Mesenchymal stem cell (in vitro differentiated cells and primary cell): Measurements from ENCODE around the gene ZBTB45.

Experiments used
- DNase-seq: peaks from one replicate; pipeline ENCODE4 v3.0.0-alpha.2; 2013
- H2AFZ ChIP-seq: one replicate; pipeline ENCODE4 v1.6.1; 2013; ENCODE audit warnings: low read depth, mild to moderate bottlenecking, control low read depth, inconsistent platforms, low read length, moderate library complexity
- H2AK5ac ChIP-seq: 2 replicates; pipeline ENCODE4 v1.6.1; 2013; ENCODE audit warnings: low read length, moderate library complexity, mild to moderate bottlenecking, inconsistent platforms; ENCODE audit not compliant: severe bottlenecking
- H2BK120ac ChIP-seq: one replicate; pipeline ENCODE4 v1.6.1; 2013; ENCODE audit warnings: low read depth, mild to moderate bottlenecking, inconsistent platforms, low read length, moderate library complexity
- H2BK12ac ChIP-seq, 2 experiments: one replicate each; pipeline ENCODE4 v1.6.1; 2013; ENCODE audit warnings: inconsistent platforms in 2 of 2, low read length in 2 of 2, mild to moderate bottlenecking in 2 of 2, moderate library complexity in 2 of 2, control low read depth in 1 of 2
- H2BK15ac ChIP-seq: one replicate; pipeline ENCODE4 v1.6.1; 2013; ENCODE audit warnings: mild to moderate bottlenecking, low read depth, inconsistent platforms; ENCODE audit not compliant: poor library complexity, severe bottlenecking
- H2BK5ac ChIP-seq: 2 replicates; pipeline ENCODE4 v1.6.1; 2013; ENCODE audit warnings: low read depth, mild to moderate bottlenecking, low read length, control low read depth, inconsistent platforms; ENCODE audit not compliant: poor library complexity, severe bottlenecking
- H3K14ac ChIP-seq, 2 experiments: one replicate each; pipeline ENCODE4 v1.6.1; 2013; ENCODE audit warnings: inconsistent platforms in 2 of 2, low read length in 2 of 2, control low read depth in 1 of 2, mild to moderate bottlenecking in 1 of 2, moderate library complexity in 1 of 2
- H3K18ac ChIP-seq, 2 experiments: one replicate each; pipeline ENCODE4 v1.6.1; 2013; ENCODE audit warnings: inconsistent platforms in 2 of 2, low read length in 2 of 2, control low read depth in 1 of 2, low read depth in 1 of 2, mild to moderate bottlenecking in 1 of 2
- H3K23ac ChIP-seq, 2 experiments: one replicate each; pipeline ENCODE4 v1.6.1; 2013; ENCODE audit warnings: inconsistent platforms in 2 of 2, low read length in 2 of 2, mild to moderate bottlenecking in 2 of 2, moderate library complexity in 2 of 2, control low read depth in 1 of 2
- H3K27ac ChIP-seq: 2 replicates; pipeline ENCODE4 v1.5.1; 2013; ENCODE audit warnings: mild to moderate bottlenecking, moderate library complexity, low read length, control low read depth, inconsistent platforms; ENCODE audit not compliant: poor library complexity, severe bottlenecking
- H3K27me3 ChIP-seq, 2 experiments: 2 replicates each; pipeline versions ENCODE4 v1.6.1 to v1.7.0; 2013; ENCODE audit warnings: low read length in 2 of 2, mild to moderate bottlenecking in 2 of 2, moderate library complexity in 2 of 2, control low read depth in 1 of 2, inconsistent platforms in 1 of 2; ENCODE audit not compliant: control insufficient read depth in 1 of 2, insufficient read depth in 1 of 2
- H3K36me3 ChIP-seq, 2 experiments: 2 replicates each; pipeline versions ENCODE4 v1.6.1 to v1.7.0; 2013; ENCODE audit warnings: low read length in 2 of 2, control low read depth in 1 of 2, inconsistent platforms in 1 of 2, low read depth in 1 of 2, mild to moderate bottlenecking in 1 of 2; ENCODE audit not compliant: insufficient read depth in 2 of 2, control insufficient read depth in 1 of 2
- H3K4ac ChIP-seq, 2 experiments: one replicate each; pipeline ENCODE4 v1.6.1; 2013; ENCODE audit warnings: inconsistent platforms in 2 of 2, low read length in 2 of 2, mild to moderate bottlenecking in 2 of 2, moderate library complexity in 2 of 2, control low read depth in 1 of 2, low read depth in 1 of 2
- H3K4me1 ChIP-seq: 2 replicates; pipeline ENCODE4 v1.6.1; 2013; ENCODE audit warnings: low read depth, low read length, control low read depth; ENCODE audit not compliant: control insufficient read depth, insufficient read depth
- H3K4me2 ChIP-seq: 2 replicates; pipeline ENCODE4 v1.6.1; 2013; ENCODE audit warnings: low read length, mild to moderate bottlenecking, inconsistent platforms; ENCODE audit not compliant: poor library complexity, severe bottlenecking
- H3K4me3 ChIP-seq, 2 experiments: 2 replicates each; pipeline versions ENCODE4 v1.5.1 to v1.7.0; 2013; ENCODE audit warnings: low read length in 2 of 2, mild to moderate bottlenecking in 2 of 2, control low read depth in 1 of 2, low read depth in 1 of 2; ENCODE audit not compliant: insufficient read depth in 1 of 2
- H3K79me1 ChIP-seq: replicated peaks from 2 replicates; pipeline ENCODE4 v1.6.1; 2013; ENCODE audit warnings: mild to moderate bottlenecking, control low read depth, low read length, inconsistent platforms; ENCODE audit not compliant: poor library complexity, severe bottlenecking
- H3K9ac ChIP-seq: 2 replicates; pipeline ENCODE4 v1.7.0; 2013; ENCODE audit warnings: mild to moderate bottlenecking, low read length, moderate library complexity
- H3K9me3 ChIP-seq: 2 replicates; pipeline ENCODE4 v1.7.0; 2013; ENCODE audit warnings: mild to moderate bottlenecking, low read length; ENCODE audit not compliant: control insufficient read depth
- H4K8ac ChIP-seq: one replicate; pipeline ENCODE4 v1.6.1; 2013; ENCODE audit warnings: inconsistent platforms, mild to moderate bottlenecking, low read length, moderate library complexity
- H4K91ac ChIP-seq: one replicate; pipeline ENCODE4 v1.6.1; 2013; ENCODE audit warnings: mild to moderate bottlenecking, low read length, inconsistent platforms
- WGBS: methylation state at CpG from one replicate; pipeline ENCODE4 v1.1.7; 2013; ENCODE audit warnings: mixed read lengths; 5-methylcytosine and 5-hydroxymethylcytosine counted together

Gene ZBTB45

GRCh38 chr19:58531034-58531840 lies 11.6 kb upstream of the ZBTB45 start:
- Histone ChIP-seq H3K27me3 (peaks cover 13 to 34% of the 10 kb centered on the region in 2 experiments), H3K18ac (no peak overlapping the region), H2BK5ac (no peak overlapping the region), H2AFZ (no peak overlapping the region), H3K9me3 (no peaks in the 10 kb centered on the region), H3K36me3 (no peaks in the 10 kb centered on the region), H2BK120ac (no peak overlapping the region), H3K79me1 (no peaks in the 10 kb centered on the region), H4K91ac (no peak overlapping the region), H3K23ac (no peak overlapping the region), H2BK12ac (no peak overlapping the region), H4K8ac (no peak overlapping the region), H3K4me3 (no peak overlapping the region), H3K4ac (no peak overlapping the region), H2BK15ac (no peak overlapping the region), H3K14ac (no peak overlapping the region), H3K4me1 (no peaks in the 10 kb centered on the region), H3K27ac (no peak overlapping the region), H2AK5ac (no peak overlapping the region), H3K9ac (no peak overlapping the region), H3K4me2 (no peak overlapping the region)
- WGBS, result 85% methylated on average over 7 of the region's 10 CpGs
- no peak for DNase-seq

DNA sequence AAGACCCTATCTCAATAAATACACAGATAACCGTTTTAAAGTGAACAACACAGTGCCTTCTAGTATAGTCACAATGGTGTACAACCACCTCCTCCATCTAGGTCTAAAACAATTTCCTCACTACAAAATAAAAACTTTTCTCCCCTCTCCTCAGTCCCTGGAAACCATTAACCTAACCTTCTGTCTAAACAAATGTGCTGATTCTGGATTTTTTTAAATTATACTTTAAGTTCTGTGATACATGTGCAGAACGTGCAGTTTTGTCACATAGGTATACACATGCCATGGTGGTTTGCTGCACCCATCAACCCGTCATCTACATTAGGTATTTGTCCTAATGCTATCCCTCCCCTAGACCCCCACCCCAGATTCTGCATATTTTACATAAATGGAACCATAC lies 9.8 kb upstream of the ZBTB45 start:
- H3K4me2 ChIP-seq, result no peak overlapping the region
- whole genome bisulfite sequencing, result 85% methylated on average over 3 of the region's 3 CpGs

GRCh38 chr19:58522709-58523108 lies 3.1 kb upstream of the ZBTB45 start:
- Histone ChIP-seq H3K23ac (no peak overlapping the region), H2AK5ac (no peak overlapping the region), H3K36me3 (no peaks in the 10 kb centered on the region), H4K91ac (no peak overlapping the region), H3K4me2 (no peak overlapping the region), H3K4me3 (no peak overlapping the region), H2BK12ac (no peak overlapping the region), H3K4me1 (peaks cover 12% of the 10 kb centered on the region), H3K27ac (no peak overlapping the region), H3K27me3 (no peaks in the 10 kb centered on the region), H3K9me3 (no peaks in the 10 kb centered on the region), H2BK120ac (no peak overlapping the region), H4K8ac (no peak overlapping the region), H3K4ac (no peak overlapping the region), H2BK15ac (no peak overlapping the region), H2AFZ (no peak overlapping the region), H2BK5ac (no peak overlapping the region), H3K18ac (no peak overlapping the region), H3K14ac (no peak overlapping the region), H3K79me1 (peaks cover 3% of the 10 kb centered on the region), H3K9ac (no peak overlapping the region)
- 67% methylated on average over 3 of the region's 3 CpGs for WGBS
- DNase-seq, result no peak

More for the DNA sequence above, 9.8 kb upstream of the ZBTB45 start:
- no peak overlapping the region for H3K4ac ChIP-seq
- H3K9me3 ChIP-seq, result no peaks in the 10 kb centered on the region
- H3K79me1 ChIP-seq, result no peaks in the 10 kb centered on the region
- no peak overlapping the region for H2BK5ac ChIP-seq
- no peak for DNase-seq
- no peak overlapping the region for H2AK5ac ChIP-seq
- H3K4me3 ChIP-seq, result no peak overlapping the region
- H3K18ac ChIP-seq, result no peak overlapping the region
- H3K23ac ChIP-seq, result no peak overlapping the region
- no peak overlapping the region for H4K91ac ChIP-seq
- no peak overlapping the region for H3K27ac ChIP-seq
- H2BK120ac ChIP-seq, result no peak overlapping the region
- no peak overlapping the region for H2BK12ac ChIP-seq
- H3K27me3 ChIP-seq, result peaks cover 13 to 28% of the 10 kb centered on the region in 2 experiments
- H3K36me3 ChIP-seq, result no peaks in the 10 kb centered on the region
- no peak overlapping the region for H2AFZ ChIP-seq
- H3K14ac ChIP-seq, result no peak overlapping the region
- no peaks in the 10 kb centered on the region for H3K4me1 ChIP-seq
- no peak overlapping the region for H3K9ac ChIP-seq
- H4K8ac ChIP-seq, result no peak overlapping the region
- no peak overlapping the region for H2BK15ac ChIP-seq

DNA sequence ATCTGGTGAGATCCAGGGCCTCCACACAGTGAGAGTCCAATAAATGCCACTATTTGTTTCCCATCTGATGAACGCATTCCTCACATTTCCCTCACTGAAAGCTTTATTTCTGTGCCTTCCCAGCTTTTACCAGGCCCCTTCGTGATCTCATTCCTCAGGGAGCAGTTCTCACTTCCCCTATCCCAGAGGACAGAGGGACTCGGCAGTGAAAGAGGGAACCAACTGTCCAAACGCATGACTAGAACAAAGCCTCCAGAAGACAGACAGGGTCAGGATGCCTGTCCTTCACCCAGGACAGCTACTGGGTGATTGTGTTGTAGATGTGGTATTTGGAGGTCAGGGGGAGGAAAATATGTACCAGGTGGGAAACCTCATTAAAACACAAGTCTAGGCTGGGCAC lies 2.0 kb upstream of the ZBTB45 start:
- Histone ChIP-seq H2BK120ac (no peak overlapping the region), H2BK15ac (no peak overlapping the region), H3K23ac (no peak overlapping the region), H3K4me1 (peaks cover 17% of the 10 kb centered on the region), H3K4ac (no peak overlapping the region), H3K4me2 (no peak overlapping the region), H3K36me3 (peaks cover 8 to 9% of the 10 kb centered on the region in 2 experiments), H3K18ac (no peak overlapping the region), H2AFZ (no peak overlapping the region), H3K9ac (no peak overlapping the region), H4K91ac (no peak overlapping the region), H4K8ac (no peak overlapping the region), H3K14ac (no peak overlapping the region), H2BK12ac (no peak overlapping the region), H3K79me1 (peaks cover 5% of the 10 kb centered on the region), H3K9me3 (no peaks in the 10 kb centered on the region), H3K27ac (no peak overlapping the region), H2BK5ac (no peak overlapping the region), H3K4me3 (no peak overlapping the region), H2AK5ac (no peak overlapping the region), H3K27me3 (no peaks in the 10 kb centered on the region)
- no peak for DNase-seq
- WGBS, result 87% methylated on average over 4 of the region's 4 CpGs
